Superior temporal gyrus (tissue), 1 donor: ENCODE results near the gene MSANTD3.

ENCODE experiments used
- DNase-seq: peaks from one replicate; pipeline ENCODE4 v3.0.0-alpha.2; 2016; ENCODE audit errors: extremely low spot score

Gene MSANTD3

GRCh38 chr9:100465761-100466160, 38.8 kb downstream of the MSANTD3 start:
- DNase-seq, result no peak

- DNase-seq, result no peak
Measured at GRCh38 chr9:100466171-100466828, 39.4 kb downstream of the MSANTD3 start.

- no peak for DNase-seq
Measured at GRCh38 chr9:100466829-100467221, 39.9 kb downstream of the MSANTD3 start.

GRCh38 chr9:100468041-100468440, 41.1 kb downstream of the MSANTD3 start:
- no peak for DNase-seq

GRCh38 chr9:100472268-100472667, 45.3 kb downstream of the MSANTD3 start:
- DNase-seq, result no peak

GRCh38 chr9:100472788-100473275, 45.9 kb downstream of the MSANTD3 start, which contains the start of gene TMEFF1:
Gene TMEFF1 (plus strand): TSS chr9:100473149. CDS start chr9:100473545, 396 bp downstream.
- peak; percentile 61 for DNase-seq

GRCh38 chr9:100473276-100474081, 46.5 kb downstream of the MSANTD3 start:
- DNase-seq, result no peak

GRCh38 chr9:100474082-100474923, 47.4 kb downstream of the MSANTD3 start:
- peak; percentile 49 for DNase-seq

GRCh38 chr9:100474924-100475276, 48.0 kb downstream of the MSANTD3 start:
- no peak for DNase-seq

- no peak for DNase-seq
Measured at GRCh38 chr9:100477241-100477640, 50.3 kb downstream of the MSANTD3 start.

GRCh38 chr9:100478192-100478591, 51.2 kb downstream of the MSANTD3 start:
- DNase-seq, result no peak

GRCh38 chr9:100479820-100480219, 52.9 kb downstream of the MSANTD3 start:
- no peak for DNase-seq

GRCh38 chr9:100485196-100485595, 58.3 kb downstream of the MSANTD3 start:
- DNase-seq, result no peak

- no peak for DNase-seq
Measured at GRCh38 chr9:100486479-100487176, 59.7 kb downstream of the MSANTD3 start.

- DNase-seq, result no peak
Measured at GRCh38 chr9:100488177-100488576, 61.2 kb downstream of the MSANTD3 start.

GRCh38 chr9:100489836-100490235, 62.9 kb downstream of the MSANTD3 start:
- no peak for DNase-seq

GRCh38 chr9:100492952-100493351, 66.0 kb downstream of the MSANTD3 start:
- DNase-seq, result peak; percentile 51

GRCh38 chr9:100498592-100498991, 71.6 kb downstream of the MSANTD3 start:
- no peak for DNase-seq

- no peak for DNase-seq
Measured at GRCh38 chr9:100499460-100499859, 72.5 kb downstream of the MSANTD3 start.

GRCh38 chr9:100499866-100500265, 72.9 kb downstream of the MSANTD3 start:
- no peak for DNase-seq
